SH-SY5Y (cell line): Measurements from ENCODE around the gene ADAMTSL1.

Experiments
- GATA2 ChIP-seq: IDR thresholded peaks from 2 replicates; pipeline ENCODE4 v1.6.1; 2011; ENCODE audit warnings: mild to moderate bottlenecking, low read depth, low read length
- GATA3 ChIP-seq: IDR thresholded peaks from 2 replicates; pipeline ENCODE4 v1.6.1; 2011; ENCODE audit warnings: low read depth, mild to moderate bottlenecking, low read length, moderate library complexity

GRCh38 chr9:18610956-18611355, 137.0 kb downstream of the ADAMTSL1 start:
- no peak for TF ChIP-seq GATA2
- TF ChIP-seq GATA3 = no peak
